Mesenchymal stem cell (in vitro differentiated cells and primary cell): ENCODE measurements around the gene CD44.

Experiments
- DNase-seq: peaks from one replicate; pipeline ENCODE4 v3.0.0-alpha.2; 2013
- H2AFZ ChIP-seq: one replicate; pipeline ENCODE4 v1.6.1; 2013; ENCODE audit warnings: low read depth, mild to moderate bottlenecking, control low read depth, inconsistent platforms, low read length, moderate library complexity
- H2AK5ac ChIP-seq: 2 replicates; pipeline ENCODE4 v1.6.1; 2013; ENCODE audit warnings: low read length, moderate library complexity, mild to moderate bottlenecking, inconsistent platforms; ENCODE audit not compliant: severe bottlenecking
- H2BK120ac ChIP-seq: one replicate; pipeline ENCODE4 v1.6.1; 2013; ENCODE audit warnings: low read depth, mild to moderate bottlenecking, inconsistent platforms, low read length, moderate library complexity
- H2BK12ac ChIP-seq, 2 experiments: one replicate each; pipeline ENCODE4 v1.6.1; 2013; ENCODE audit warnings: inconsistent platforms in 2 of 2, low read length in 2 of 2, mild to moderate bottlenecking in 2 of 2, moderate library complexity in 2 of 2, control low read depth in 1 of 2
- H2BK15ac ChIP-seq: one replicate; pipeline ENCODE4 v1.6.1; 2013; ENCODE audit warnings: mild to moderate bottlenecking, low read depth, inconsistent platforms; ENCODE audit not compliant: poor library complexity, severe bottlenecking
- H2BK5ac ChIP-seq: 2 replicates; pipeline ENCODE4 v1.6.1; 2013; ENCODE audit warnings: low read depth, mild to moderate bottlenecking, low read length, control low read depth, inconsistent platforms; ENCODE audit not compliant: poor library complexity, severe bottlenecking
- H3K14ac ChIP-seq, 2 experiments: one replicate each; pipeline ENCODE4 v1.6.1; 2013; ENCODE audit warnings: inconsistent platforms in 2 of 2, low read length in 2 of 2, control low read depth in 1 of 2, mild to moderate bottlenecking in 1 of 2, moderate library complexity in 1 of 2
- H3K18ac ChIP-seq, 2 experiments: one replicate each; pipeline ENCODE4 v1.6.1; 2013; ENCODE audit warnings: inconsistent platforms in 2 of 2, low read length in 2 of 2, control low read depth in 1 of 2, low read depth in 1 of 2, mild to moderate bottlenecking in 1 of 2
- H3K23ac ChIP-seq, 2 experiments: one replicate each; pipeline ENCODE4 v1.6.1; 2013; ENCODE audit warnings: inconsistent platforms in 2 of 2, low read length in 2 of 2, mild to moderate bottlenecking in 2 of 2, moderate library complexity in 2 of 2, control low read depth in 1 of 2
- H3K27ac ChIP-seq: 2 replicates; pipeline ENCODE4 v1.5.1; 2013; ENCODE audit warnings: mild to moderate bottlenecking, moderate library complexity, low read length, control low read depth, inconsistent platforms; ENCODE audit not compliant: poor library complexity, severe bottlenecking
- H3K27me3 ChIP-seq, 2 experiments: 2 replicates each; pipeline versions ENCODE4 v1.6.1 to v1.7.0; 2013; ENCODE audit warnings: low read length in 2 of 2, mild to moderate bottlenecking in 2 of 2, moderate library complexity in 2 of 2, control low read depth in 1 of 2, inconsistent platforms in 1 of 2; ENCODE audit not compliant: control insufficient read depth in 1 of 2, insufficient read depth in 1 of 2
- H3K36me3 ChIP-seq, 2 experiments: 2 replicates each; pipeline versions ENCODE4 v1.6.1 to v1.7.0; 2013; ENCODE audit warnings: low read length in 2 of 2, control low read depth in 1 of 2, inconsistent platforms in 1 of 2, low read depth in 1 of 2, mild to moderate bottlenecking in 1 of 2; ENCODE audit not compliant: insufficient read depth in 2 of 2, control insufficient read depth in 1 of 2
- H3K4ac ChIP-seq, 2 experiments: one replicate each; pipeline ENCODE4 v1.6.1; 2013; ENCODE audit warnings: inconsistent platforms in 2 of 2, low read length in 2 of 2, mild to moderate bottlenecking in 2 of 2, moderate library complexity in 2 of 2, control low read depth in 1 of 2, low read depth in 1 of 2
- H3K4me1 ChIP-seq: 2 replicates; pipeline ENCODE4 v1.6.1; 2013; ENCODE audit warnings: low read depth, low read length, control low read depth; ENCODE audit not compliant: control insufficient read depth, insufficient read depth
- H3K4me2 ChIP-seq: 2 replicates; pipeline ENCODE4 v1.6.1; 2013; ENCODE audit warnings: low read length, mild to moderate bottlenecking, inconsistent platforms; ENCODE audit not compliant: poor library complexity, severe bottlenecking
- H3K4me3 ChIP-seq, 2 experiments: 2 replicates each; pipeline versions ENCODE4 v1.5.1 to v1.7.0; 2013; ENCODE audit warnings: low read length in 2 of 2, mild to moderate bottlenecking in 2 of 2, control low read depth in 1 of 2, low read depth in 1 of 2; ENCODE audit not compliant: insufficient read depth in 1 of 2
- H3K79me1 ChIP-seq: replicated peaks from 2 replicates; pipeline ENCODE4 v1.6.1; 2013; ENCODE audit warnings: mild to moderate bottlenecking, control low read depth, low read length, inconsistent platforms; ENCODE audit not compliant: poor library complexity, severe bottlenecking
- H3K9ac ChIP-seq: 2 replicates; pipeline ENCODE4 v1.7.0; 2013; ENCODE audit warnings: mild to moderate bottlenecking, low read length, moderate library complexity
- H3K9me3 ChIP-seq: 2 replicates; pipeline ENCODE4 v1.7.0; 2013; ENCODE audit warnings: mild to moderate bottlenecking, low read length; ENCODE audit not compliant: control insufficient read depth
- H4K8ac ChIP-seq: one replicate; pipeline ENCODE4 v1.6.1; 2013; ENCODE audit warnings: inconsistent platforms, mild to moderate bottlenecking, low read length, moderate library complexity
- H4K91ac ChIP-seq: one replicate; pipeline ENCODE4 v1.6.1; 2013; ENCODE audit warnings: mild to moderate bottlenecking, low read length, inconsistent platforms
- WGBS: methylation state at CpG from one replicate; pipeline ENCODE4 v1.1.7; 2013; ENCODE audit warnings: mixed read lengths; 5-methylcytosine and 5-hydroxymethylcytosine counted together

Gene CD44

DNA sequence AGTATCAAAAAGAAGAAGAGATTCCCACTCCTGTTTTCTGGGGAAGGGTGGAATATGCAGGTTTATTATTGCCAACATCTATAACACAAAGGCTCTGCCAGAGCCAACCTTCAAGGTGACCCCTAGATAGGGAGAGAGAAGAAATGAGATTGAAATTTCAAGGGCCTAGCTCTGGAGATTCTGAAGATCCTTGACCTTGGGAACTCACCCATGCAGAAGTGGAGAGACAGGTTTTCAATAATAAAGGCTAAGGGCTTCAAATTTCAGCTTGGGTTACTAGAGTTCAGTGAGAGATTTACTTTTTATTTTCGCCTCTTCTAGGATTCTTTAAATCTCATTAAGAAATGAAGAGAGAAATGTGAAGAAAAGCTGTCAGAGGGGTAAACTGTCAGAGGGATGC, 98.4 kb downstream of the CD44 start:
- Histone ChIP-seq H3K27ac (no peak overlapping the region), H3K4me1 (peaks cover 2% of the 10 kb centered on the region), H3K18ac (no peak overlapping the region), H3K14ac (no peak overlapping the region), H3K9me3 (no peaks in the 10 kb centered on the region), H3K4me2 (no peak overlapping the region), H2BK12ac (no peak overlapping the region), H3K4me3 (no peak overlapping the region), H3K4ac (no peak overlapping the region), H2BK5ac (no peak overlapping the region), H3K27me3 (no peaks in the 10 kb centered on the region), H2BK120ac (no peak overlapping the region), H3K9ac (no peak overlapping the region), H4K91ac (no peak overlapping the region), H2AK5ac (no peak overlapping the region), H3K79me1 (no peaks in the 10 kb centered on the region), H3K36me3 (peaks cover 0 to 6% of the 10 kb centered on the region in 2 experiments), H2AFZ (no peak overlapping the region), H3K23ac (no peak overlapping the region), H4K8ac (no peak overlapping the region), H2BK15ac (no peak overlapping the region)
- WGBS = 88% methylated on average over 1 of the region's 1 CpG
- no peak for DNase-seq

DNA sequence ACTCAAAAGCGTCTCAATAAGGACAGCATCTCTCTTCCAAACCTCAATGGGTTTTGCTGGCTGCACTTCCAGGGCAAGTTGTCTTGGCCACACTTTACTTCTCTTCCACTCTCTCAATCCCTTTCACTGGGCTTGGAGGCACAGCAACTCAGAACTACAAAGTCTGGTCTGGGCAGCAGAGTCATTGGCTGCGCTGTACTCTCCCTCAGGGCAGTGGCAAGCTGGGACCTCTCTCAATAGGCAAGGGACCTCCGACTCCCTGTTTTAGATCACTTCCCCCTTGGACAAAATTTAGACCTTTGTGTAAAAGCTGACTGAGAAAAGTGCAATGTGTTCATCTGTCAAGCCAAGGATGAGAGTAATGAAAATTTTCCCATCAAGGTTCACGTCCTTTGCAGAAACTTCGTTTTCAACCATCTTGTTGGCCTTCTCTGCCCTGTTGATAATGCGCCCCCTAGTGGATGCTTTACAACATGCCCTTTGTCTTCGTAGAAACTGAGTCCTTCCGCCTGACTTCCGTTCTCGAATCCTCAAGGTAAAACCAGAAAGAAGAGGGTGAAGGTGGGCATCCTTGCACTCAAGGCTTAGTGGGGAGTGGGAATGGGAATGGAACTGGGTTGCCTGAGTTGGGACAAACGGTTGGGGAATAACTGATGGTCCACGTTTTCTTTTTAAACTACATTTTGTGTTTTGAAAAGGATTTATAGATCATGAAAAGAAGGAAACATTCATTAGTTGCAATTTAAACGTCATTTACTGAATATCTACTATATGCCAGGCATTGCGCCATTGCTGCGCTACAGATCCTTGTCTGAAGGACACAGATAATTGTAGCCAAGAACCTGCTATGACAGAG, 99.1 kb downstream of the CD44 start:
- WGBS = 78% methylated on average over 14 of the region's 15 CpGs
- H3K23ac ChIP-seq = no peak overlapping the region

DNA sequence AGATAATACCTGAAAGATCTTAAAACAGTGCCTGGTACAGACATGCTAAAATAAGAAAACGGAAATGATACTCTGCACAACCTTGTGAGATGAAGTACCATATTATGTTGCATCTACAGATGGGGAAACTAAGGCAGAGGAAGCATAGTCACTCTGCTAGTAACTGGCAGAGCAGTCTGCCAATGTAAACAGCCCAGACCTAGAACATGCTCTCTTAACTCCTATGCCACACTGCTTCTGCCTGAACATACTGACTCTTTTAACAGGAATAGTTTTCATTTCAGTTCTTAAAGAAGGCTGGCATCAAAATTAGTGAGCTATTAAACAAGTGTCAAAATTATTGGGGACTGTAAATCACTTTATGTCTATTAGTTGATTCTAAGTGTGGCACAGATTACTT, 99.9 kb downstream of the CD44 start:
- no peak overlapping the region for H3K23ac ChIP-seq
- no peak overlapping the region for H4K8ac ChIP-seq
- H3K4me2 ChIP-seq = no peak overlapping the region
- peaks cover 2% of the 10 kb centered on the region for H3K4me1 ChIP-seq
- no peak overlapping the region for H2BK15ac ChIP-seq
- H3K9me3 ChIP-seq = no peaks in the 10 kb centered on the region
- H4K91ac ChIP-seq = no peak overlapping the region
- no peak overlapping the region for H3K27ac ChIP-seq
- H2AK5ac ChIP-seq = no peak overlapping the region
- no peak overlapping the region for H3K14ac ChIP-seq
- no peak overlapping the region for H3K9ac ChIP-seq
- no peak overlapping the region for H2AFZ ChIP-seq
- no peaks in the 10 kb centered on the region for H3K36me3 ChIP-seq
- H3K79me1 ChIP-seq = no peaks in the 10 kb centered on the region
- no peak overlapping the region for H3K4me3 ChIP-seq
- no peak for DNase-seq
- H2BK5ac ChIP-seq = no peak overlapping the region
- no peaks in the 10 kb centered on the region for H3K27me3 ChIP-seq
- WGBS = 88% methylated on average over 1 of the region's 1 CpG
- H3K4ac ChIP-seq = no peak overlapping the region
- H2BK120ac ChIP-seq = no peak overlapping the region
- H2BK12ac ChIP-seq = no peak overlapping the region
- H3K18ac ChIP-seq = no peak overlapping the region

More for the DNA sequence above, 99.1 kb downstream of the CD44 start:
- Histone ChIP-seq H2BK15ac (no peak overlapping the region), H3K4me3 (no peak overlapping the region), H3K4me1 (peaks cover 2% of the 10 kb centered on the region), H3K27ac (no peak overlapping the region), H2BK5ac (no peak overlapping the region), H4K8ac (no peak overlapping the region), H2AFZ (no peak overlapping the region), H3K14ac (no peak overlapping the region), H4K91ac (no peak overlapping the region), H3K27me3 (no peaks in the 10 kb centered on the region), H3K36me3 (no peaks in the 10 kb centered on the region), H3K4ac (no peak overlapping the region), H3K4me2 (no peak overlapping the region), H2BK12ac (no peak overlapping the region), H3K9ac (no peak overlapping the region), H3K18ac (no peak overlapping the region), H3K9me3 (no peaks in the 10 kb centered on the region), H2BK120ac (no peak overlapping the region), H3K79me1 (no peaks in the 10 kb centered on the region), H2AK5ac (no peak overlapping the region)
- DNase-seq = no peak

DNA sequence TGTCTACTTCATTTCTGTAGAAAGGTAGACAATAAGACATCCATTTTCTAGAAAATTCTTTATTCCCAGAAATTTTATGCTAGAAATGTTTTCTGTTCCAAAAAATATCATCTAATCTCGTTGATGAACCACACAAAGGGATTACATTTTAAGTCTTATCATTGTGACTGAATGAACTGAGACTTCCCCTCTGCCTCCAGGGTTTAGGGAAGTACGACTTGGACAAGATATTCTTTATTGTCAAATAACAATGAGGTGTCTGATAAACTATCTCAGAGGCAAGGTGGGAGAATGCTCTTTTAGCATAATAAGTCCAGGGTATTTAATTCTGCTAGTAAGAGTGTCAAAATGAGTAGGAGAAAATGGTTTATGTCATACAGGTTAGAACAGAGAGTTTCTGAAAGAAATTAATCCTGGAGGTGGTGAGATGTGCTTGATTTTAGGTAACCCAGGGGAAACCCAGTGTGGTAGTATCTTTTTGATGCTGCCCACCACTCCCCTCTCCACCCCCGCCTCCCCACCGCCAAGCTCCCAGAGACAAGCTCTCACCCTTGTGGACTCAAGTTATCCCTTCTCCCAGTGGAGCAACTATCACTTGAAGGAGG, 100.6 kb downstream of the CD44 start:
- Histone ChIP-seq H3K4me1 (peaks cover 2% of the 10 kb centered on the region), H3K9me3 (no peaks in the 10 kb centered on the region), H2AK5ac (no peak overlapping the region), H2BK15ac (no peak overlapping the region), H3K18ac (no peak overlapping the region), H4K8ac (no peak overlapping the region), H3K4ac (no peak overlapping the region), H2AFZ (no peak overlapping the region), H3K36me3 (no peaks in the 10 kb centered on the region), H3K9ac (no peak overlapping the region), H2BK120ac (no peak overlapping the region), H3K79me1 (no peaks in the 10 kb centered on the region), H3K4me3 (no peak overlapping the region), H2BK12ac (no peak overlapping the region), H3K14ac (no peak overlapping the region), H3K4me2 (no peak overlapping the region), H3K27ac (no peak overlapping the region), H3K23ac (no peak overlapping the region), H3K27me3 (no peaks in the 10 kb centered on the region), H2BK5ac (no peak overlapping the region), H4K91ac (no peak overlapping the region)
- DNase-seq = no peak
- 93% methylated on average over 4 of the region's 4 CpGs for WGBS
